SHP77 (cell line): ENCODE measurements around the gene CACNA2D2.
A peak's percentile ranks its signal among the peaks of the same experiment; 100 is the strongest.

ENCODE experiments used
- DNase-seq, 2 experiments: peaks; one replicate each; lab custom pipeline; 2025; lab: John Stamatoyannopoulos, UW

CACNA2D2 gene

DNA sequence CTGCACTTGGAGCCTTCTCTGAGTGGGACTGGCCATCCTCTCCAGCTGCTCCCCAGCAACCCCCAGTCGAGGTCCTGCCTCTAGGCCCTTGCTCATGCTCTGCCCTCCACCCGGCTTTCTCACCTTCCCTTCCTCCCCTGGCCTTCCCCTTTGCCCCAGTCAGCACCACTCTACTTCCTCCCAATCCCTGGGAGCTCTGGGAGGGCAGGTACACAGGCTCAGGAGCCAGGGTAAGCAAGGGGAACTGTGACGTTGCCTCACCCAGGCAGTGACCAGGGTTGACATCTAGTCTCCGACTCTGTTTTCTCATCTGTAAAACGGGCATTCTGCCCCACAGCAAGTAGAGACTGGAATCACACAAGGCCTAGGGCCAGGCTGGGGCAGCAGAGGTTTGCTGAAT is 77.5 kb downstream of the CACNA2D2 start:
- DNase-seq, result no peak

- peak; percentile 93 to 94 for DNase-seq
Observed at GRCh38 chr3:50423543-50423942, 79.9 kb downstream of the CACNA2D2 start.

DNA sequence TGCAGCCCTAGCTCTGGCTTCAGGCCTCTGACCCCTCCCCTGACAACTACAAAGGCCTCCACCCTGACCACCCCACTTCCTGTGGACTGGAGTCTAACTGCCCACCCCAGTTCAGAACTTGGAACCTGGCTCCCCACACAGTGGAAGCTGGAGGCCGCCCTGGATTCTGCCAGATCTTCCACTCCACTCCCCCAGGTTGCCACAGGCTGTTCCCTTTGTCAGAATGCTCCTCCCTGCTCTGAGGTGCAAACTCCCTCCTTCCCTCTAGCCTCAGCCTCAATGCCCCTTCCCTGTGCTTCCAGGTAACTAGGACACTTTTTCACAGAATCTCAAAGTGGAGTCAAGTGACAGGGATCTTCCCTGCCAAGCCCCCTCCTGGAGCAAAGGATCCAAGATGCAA is 81.3 kb downstream of the CACNA2D2 start:
- DNase-seq, result no peak

- no peak for DNase-seq
Observed at GRCh38 chr3:50419595-50420370, 83.7 kb downstream of the CACNA2D2 start.

- no peak for DNase-seq
Observed at GRCh38 chr3:50418850-50419249, 84.6 kb downstream of the CACNA2D2 start.

DNA sequence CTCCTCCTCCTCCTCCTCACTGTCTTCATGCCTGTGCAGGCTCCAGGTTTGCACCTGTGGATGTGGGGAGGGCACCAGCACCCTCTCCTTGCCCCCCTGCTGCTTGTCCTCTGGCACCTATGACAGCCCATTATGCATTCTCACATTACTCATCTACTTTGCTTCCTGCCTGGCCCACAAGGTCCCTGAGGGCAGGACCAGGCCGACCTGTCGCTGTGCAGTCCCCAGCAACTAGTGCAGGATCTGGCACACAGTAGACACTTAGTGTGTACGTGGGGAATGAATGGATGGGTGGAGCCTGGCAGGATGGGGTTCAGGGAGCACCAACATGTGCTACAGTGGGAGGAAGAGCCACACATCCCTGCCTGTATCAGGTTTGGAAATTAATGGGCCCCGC is 85.8 kb downstream of the CACNA2D2 start:
- no peak for DNase-seq

- no peak for DNase-seq
Observed at GRCh38 chr3:50416736-50417636, 86.4 kb downstream of the CACNA2D2 start.

- no peak for DNase-seq
Observed at GRCh38 chr3:50415816-50416215, 87.6 kb downstream of the CACNA2D2 start.

GRCh38 chr3:50415061-50415460 is 88.4 kb downstream of the CACNA2D2 start:
- DNase-seq, result no peak

GRCh38 chr3:50414616-50415015 is 88.8 kb downstream of the CACNA2D2 start:
- DNase-seq, result no peak

DNA sequence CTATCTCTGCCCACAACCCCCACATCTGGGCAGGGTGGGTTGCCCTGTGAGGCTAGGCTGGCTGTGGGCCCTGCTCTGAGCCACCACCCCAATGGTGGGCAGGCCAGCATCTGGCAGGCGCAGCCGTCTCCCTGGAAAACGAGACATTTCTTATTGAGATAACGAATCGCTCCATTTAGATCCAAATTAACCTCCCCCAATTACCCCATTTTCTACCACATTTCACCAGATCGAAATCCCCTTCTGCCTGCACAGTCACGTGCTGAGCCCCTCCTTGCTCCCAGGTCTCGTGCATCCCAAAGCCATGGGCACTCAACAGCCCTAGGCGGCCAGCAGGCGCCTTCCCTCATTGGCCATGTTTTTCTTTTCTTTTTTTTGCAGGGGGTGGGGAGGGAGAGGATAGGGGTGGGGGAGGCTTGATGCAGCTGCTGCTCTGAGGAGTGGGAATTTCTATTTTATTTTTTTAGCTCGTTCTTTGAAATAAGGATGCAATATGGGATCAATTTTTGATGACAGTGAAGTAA is 91.1 kb downstream of the CACNA2D2 start:
- DNase-seq, result no peak

GRCh38 chr3:50411229-50411628 is 92.2 kb downstream of the CACNA2D2 start:
- no peak for DNase-seq

DNA sequence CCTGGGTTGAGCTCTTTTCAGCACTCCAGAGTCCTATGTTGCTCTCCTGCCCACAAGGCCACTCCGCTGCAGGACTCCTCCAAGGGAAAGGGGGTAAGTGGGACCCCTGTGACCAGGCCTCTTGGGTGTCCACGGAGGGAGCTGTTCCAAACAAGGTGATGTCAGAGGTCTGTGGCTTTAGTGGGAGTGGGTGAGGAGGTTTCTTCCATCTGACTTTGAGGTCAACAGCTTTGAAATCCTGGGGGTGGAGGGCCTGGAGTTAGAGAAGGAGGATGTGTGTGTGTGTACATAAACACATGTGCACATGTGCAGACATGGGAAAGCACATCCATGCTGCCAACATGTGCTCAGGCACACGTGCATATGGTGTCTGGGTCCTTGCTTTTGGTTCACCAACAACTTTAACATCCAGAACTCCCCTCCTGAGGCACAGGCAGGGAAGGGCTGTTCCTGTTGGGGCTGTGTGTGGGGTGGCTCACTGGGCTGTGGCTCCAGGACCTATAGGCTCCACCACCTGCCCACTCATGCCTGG is 92.8 kb downstream of the CACNA2D2 start:
- DNase-seq, result no peak

- DNase-seq, result no peak
Observed at GRCh38 chr3:50410185-50410584, 93.2 kb downstream of the CACNA2D2 start.

GRCh38 chr3:50408443-50408944 is 94.9 kb downstream of the CACNA2D2 start:
- DNase-seq, result no peak

GRCh38 chr3:50406487-50406886 is 96.9 kb downstream of the CACNA2D2 start:
- DNase-seq, result no peak

GRCh38 chr3:50405249-50405648 is 98.2 kb downstream of the CACNA2D2 start:
- no peak for DNase-seq

DNA sequence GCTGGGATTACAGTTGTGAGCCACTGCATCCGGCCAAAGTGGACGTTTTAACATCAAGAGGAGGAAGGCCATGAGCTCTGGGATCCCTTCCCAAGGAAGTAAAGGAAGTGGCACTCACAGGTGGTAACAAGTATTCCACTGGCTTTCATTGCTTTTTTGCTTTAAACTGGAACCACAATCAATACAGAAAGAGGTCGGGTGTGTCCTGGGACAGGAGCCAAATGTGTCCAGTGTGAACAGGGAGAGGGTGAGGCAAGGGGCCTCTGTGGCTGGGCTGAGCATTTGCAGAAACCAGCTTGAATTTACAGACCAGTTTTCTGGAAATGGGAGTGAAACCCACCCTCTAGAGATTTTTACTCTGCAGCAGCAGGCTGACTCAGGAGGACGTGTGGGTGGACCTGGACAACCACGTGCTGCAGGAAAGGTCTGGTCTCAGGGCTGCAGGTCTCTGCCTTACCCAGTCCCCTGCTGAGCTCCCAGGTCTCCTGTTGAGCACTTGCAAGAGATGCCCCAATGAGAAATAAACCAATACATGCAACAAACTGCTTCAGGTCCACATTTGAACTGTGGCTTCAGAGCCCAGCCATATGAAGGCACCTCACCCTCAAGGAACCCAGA is 101.3 kb downstream of the CACNA2D2 start:
- no peak for DNase-seq

GRCh38 chr3:50396502-50396901 is 106.9 kb downstream of the CACNA2D2 start:
- peak; percentile 6 to 62 for DNase-seq

- no peak for DNase-seq
Observed at GRCh38 chr3:50395070-50395860, 108.2 kb downstream of the CACNA2D2 start.

GRCh38 chr3:50393061-50393460 is 110.4 kb downstream of the CACNA2D2 start:
- DNase-seq, result no peak
